ENCODE measurements around the gene CD300H. TPM values are rescaled to one million over a fixed set of nuclear protein-coding genes. Genes with fewer than 3 reads are reported as not detected.

CD300H gene
- total and polyA plus RNA-seq, 2 donors from 2014 or later: 2.0 TPM; not detected in 1

- no peak overlapping the region for H3K4me3 ChIP-seq (ENCODE audit: low read length in 3 of 3)
- no peaks in the 10 kb centered on the region for H3K27me3 ChIP-seq (ENCODE audit: control insufficient read depth, insufficient read depth, low read length)
- no peak for FAIRE-seq
- no peak overlapping the region for H3K9ac ChIP-seq (ENCODE audit: low read length in 3 of 3)
- no peaks in the 10 kb centered on the region for H3K36me3 ChIP-seq (ENCODE audit: control insufficient read depth in 2 of 3, insufficient read depth in 3 of 3, low read length in 3 of 3)
- TF ChIP-seq CTCF (IDR thresholded peaks at IDR 0.05; ENCODE audit: borderline replicate concordance, extremely low read depth, insufficient read depth): no peak
- no peak overlapping the region for H3K27ac ChIP-seq (ENCODE audit: low read depth in 2 of 2, low read length in 2 of 2)
- H3K9me3 ChIP-seq (ENCODE audit: control insufficient read depth in 2 of 3, insufficient read depth in 1 of 3, low read length in 3 of 3): no peaks in the 10 kb centered on the region
- H3K4me1 ChIP-seq (ENCODE audit: control insufficient read depth in 2 of 3, insufficient read depth in 2 of 3, low read depth in 1 of 3, low read length in 3 of 3): no peaks in the 10 kb centered on the region
- DNase-seq: no peak
- intact Hi-C loops (cut with DNase I): no loop called here
These were observed 42.5 kb downstream of the CD300H start for GRCh38 chr17:74524653-74525464.

- DNase-seq: no peak
- H3K27me3 ChIP-seq (ENCODE audit: control insufficient read depth, insufficient read depth, low read length): no peaks in the 10 kb centered on the region
- no peak for FAIRE-seq
- H3K9me3 ChIP-seq (ENCODE audit: control insufficient read depth in 2 of 3, insufficient read depth in 1 of 3, low read length in 3 of 3): no peaks in the 10 kb centered on the region
- H3K27ac ChIP-seq (ENCODE audit: low read depth in 2 of 2, low read length in 2 of 2): no peak overlapping the region
- no peak overlapping the region for H3K9ac ChIP-seq (ENCODE audit: low read length in 3 of 3)
- H3K4me1 ChIP-seq (ENCODE audit: control insufficient read depth in 2 of 3, insufficient read depth in 2 of 3, low read depth in 1 of 3, low read length in 3 of 3): no peaks in the 10 kb centered on the region
- TF ChIP-seq CTCF (IDR thresholded peaks at IDR 0.05; ENCODE audit: borderline replicate concordance, extremely low read depth, insufficient read depth): no peak
- H3K4me3 ChIP-seq (ENCODE audit: low read length in 3 of 3): no peak overlapping the region
- H3K36me3 ChIP-seq (ENCODE audit: control insufficient read depth in 2 of 3, insufficient read depth in 3 of 3, low read length in 3 of 3): no peaks in the 10 kb centered on the region
- intact Hi-C loops (cut with DNase I): no loop called here
These were observed 44.0 kb downstream of the CD300H start for GRCh38 chr17:74523308-74523707.

GRCh38 chr17:74522381-74523105, 44.8 kb downstream of the CD300H start:
- intact Hi-C loops (cut with DNase I): no loop called here
- H3K9ac ChIP-seq (ENCODE audit: low read length in 3 of 3): no peak overlapping the region
- H3K9me3 ChIP-seq (ENCODE audit: control insufficient read depth in 2 of 3, insufficient read depth in 1 of 3, low read length in 3 of 3): no peaks in the 10 kb centered on the region
- FAIRE-seq: no peak
- no peaks in the 10 kb centered on the region for H3K36me3 ChIP-seq (ENCODE audit: control insufficient read depth in 2 of 3, insufficient read depth in 3 of 3, low read length in 3 of 3)
- no peak overlapping the region for H3K4me3 ChIP-seq (ENCODE audit: low read length in 3 of 3)
- H3K4me1 ChIP-seq (ENCODE audit: control insufficient read depth in 2 of 3, insufficient read depth in 2 of 3, low read depth in 1 of 3, low read length in 3 of 3): no peaks in the 10 kb centered on the region
- no peak overlapping the region for H3K27ac ChIP-seq (ENCODE audit: low read depth in 2 of 2, low read length in 2 of 2)
- H3K27me3 ChIP-seq (ENCODE audit: control insufficient read depth, insufficient read depth, low read length): no peaks in the 10 kb centered on the region
- no peak for TF ChIP-seq CTCF (IDR thresholded peaks at IDR 0.05; ENCODE audit: borderline replicate concordance, extremely low read depth, insufficient read depth)
- no peak for DNase-seq

Data from kidney (tissue), 14 donors.